ENCODE results near the gene CUBN.
"Not testable (repeated sequence)": the region's sequence is repeated elsewhere in the genome, so short reads cannot be mapped to it uniquely, and the experiment has no call there.

CUBN gene

GRCh38 chr10:17119845-17120244 is 9.8 kb downstream of the CUBN start:
- H3K9me3 ChIP-seq (ENCODE audit: control insufficient read depth, insufficient read depth, low read length), result no peaks in the 10 kb centered on the region
- no peak overlapping the region for H3K4me3 ChIP-seq (ENCODE audit: low read depth, low read length)
- no peaks in the 10 kb centered on the region for H3K36me3 ChIP-seq (ENCODE audit: control insufficient read depth, insufficient read depth, low read length)
- H3K27me3 ChIP-seq (ENCODE audit: control insufficient read depth, insufficient read depth, low read length), result no peaks in the 10 kb centered on the region
- H3K9ac ChIP-seq (ENCODE audit: low read depth, low read length), result no peak overlapping the region
- H3K4me1 ChIP-seq (ENCODE audit: control insufficient read depth, insufficient read depth, low read length), result peaks cover 6% of the 10 kb centered on the region

DNA sequence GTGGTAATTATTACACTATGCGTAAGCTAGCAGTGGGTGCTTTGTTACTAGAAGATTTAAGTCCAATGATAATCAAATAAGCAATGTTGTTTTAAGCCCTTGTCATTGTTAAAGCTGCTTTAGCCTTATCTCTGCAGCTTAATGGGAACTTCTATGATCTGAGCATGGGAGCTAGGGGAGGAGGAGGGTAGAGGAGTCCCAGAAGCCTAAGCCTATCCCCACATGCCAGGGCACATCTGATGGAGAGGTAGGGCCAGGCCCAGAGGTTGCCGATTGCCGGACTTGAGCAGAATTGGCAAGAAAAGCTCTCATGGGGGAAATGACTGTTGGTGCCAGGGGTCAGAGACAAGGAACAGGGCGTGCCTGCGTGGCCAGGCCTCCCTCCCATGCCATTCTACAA is 13.4 kb downstream of the CUBN start:
- Histone ChIP-seq H3K27me3 (ENCODE audit: control insufficient read depth, insufficient read depth, low read length) (no peaks in the 10 kb centered on the region), H3K4me3 (ENCODE audit: low read depth, low read length) (no peak overlapping the region), H3K36me3 (ENCODE audit: control insufficient read depth, insufficient read depth, low read length) (no peaks in the 10 kb centered on the region), H3K9me3 (ENCODE audit: control insufficient read depth, insufficient read depth, low read length) (no peaks in the 10 kb centered on the region), H3K9ac (ENCODE audit: low read depth, low read length) (no peak overlapping the region), H3K4me1 (ENCODE audit: control insufficient read depth, insufficient read depth, low read length) (no peaks in the 10 kb centered on the region)

DNA sequence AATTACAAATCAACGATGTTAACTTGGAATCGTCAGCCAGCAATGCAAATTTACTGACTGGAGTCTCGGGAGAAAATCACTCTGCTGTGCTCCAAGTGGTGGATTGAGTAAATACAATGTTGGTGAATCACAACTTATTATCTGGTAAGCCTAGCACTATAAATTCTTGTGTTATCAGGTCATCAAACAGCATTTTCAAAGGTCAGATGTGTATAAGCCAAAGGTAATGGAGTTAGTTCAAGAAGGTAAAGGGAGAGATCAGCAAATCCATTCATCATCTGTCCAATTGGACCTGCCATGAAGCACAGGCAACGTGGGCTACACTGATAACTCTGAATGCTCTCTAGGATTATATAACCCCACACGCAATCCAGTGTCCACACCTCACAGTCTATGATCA is 13.9 kb downstream of the CUBN start:
- Histone ChIP-seq H3K9me3 (ENCODE audit: control insufficient read depth, insufficient read depth, low read length) (no peaks in the 10 kb centered on the region), H3K9ac (ENCODE audit: low read depth, low read length) (no peak overlapping the region), H3K4me1 (ENCODE audit: control insufficient read depth, insufficient read depth, low read length) (no peaks in the 10 kb centered on the region), H3K4me3 (ENCODE audit: low read depth, low read length) (no peak overlapping the region), H3K27me3 (ENCODE audit: control insufficient read depth, insufficient read depth, low read length) (no peaks in the 10 kb centered on the region), H3K36me3 (ENCODE audit: control insufficient read depth, insufficient read depth, low read length) (no peaks in the 10 kb centered on the region)

DNA sequence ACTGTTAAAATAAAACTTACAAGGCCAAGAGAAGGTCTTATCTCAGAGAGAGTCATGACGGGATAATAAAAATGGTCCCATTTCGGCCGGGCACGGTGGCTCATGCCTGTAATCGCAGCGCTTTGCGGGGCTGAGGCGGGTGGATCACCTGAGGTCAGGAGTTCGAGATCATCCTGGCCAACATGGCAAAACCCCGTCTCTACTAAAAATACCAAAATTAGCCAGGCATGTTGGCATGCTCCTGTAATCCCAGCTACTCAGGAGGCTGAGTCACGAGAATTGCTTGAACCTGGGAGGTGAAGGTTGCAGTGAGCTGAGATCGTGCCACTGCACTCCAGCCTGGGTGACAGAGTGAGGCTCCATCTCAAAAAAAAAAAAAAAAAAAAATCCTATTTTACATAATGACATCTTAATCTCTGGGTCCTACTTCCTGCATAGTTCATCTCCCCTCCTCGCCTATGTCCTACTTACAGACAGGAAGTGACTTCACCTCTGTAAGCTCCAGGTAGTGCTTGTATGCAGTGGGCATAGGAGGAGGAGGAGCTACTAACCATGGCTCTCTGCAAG is 14.7 kb downstream of the CUBN start:
- H3K4me1 ChIP-seq (ENCODE audit: control insufficient read depth, insufficient read depth, low read length); H3K9ac ChIP-seq (ENCODE audit: low read depth, low read length); H3K4me3 ChIP-seq (ENCODE audit: low read depth, low read length): not testable (repeated sequence)

DNA sequence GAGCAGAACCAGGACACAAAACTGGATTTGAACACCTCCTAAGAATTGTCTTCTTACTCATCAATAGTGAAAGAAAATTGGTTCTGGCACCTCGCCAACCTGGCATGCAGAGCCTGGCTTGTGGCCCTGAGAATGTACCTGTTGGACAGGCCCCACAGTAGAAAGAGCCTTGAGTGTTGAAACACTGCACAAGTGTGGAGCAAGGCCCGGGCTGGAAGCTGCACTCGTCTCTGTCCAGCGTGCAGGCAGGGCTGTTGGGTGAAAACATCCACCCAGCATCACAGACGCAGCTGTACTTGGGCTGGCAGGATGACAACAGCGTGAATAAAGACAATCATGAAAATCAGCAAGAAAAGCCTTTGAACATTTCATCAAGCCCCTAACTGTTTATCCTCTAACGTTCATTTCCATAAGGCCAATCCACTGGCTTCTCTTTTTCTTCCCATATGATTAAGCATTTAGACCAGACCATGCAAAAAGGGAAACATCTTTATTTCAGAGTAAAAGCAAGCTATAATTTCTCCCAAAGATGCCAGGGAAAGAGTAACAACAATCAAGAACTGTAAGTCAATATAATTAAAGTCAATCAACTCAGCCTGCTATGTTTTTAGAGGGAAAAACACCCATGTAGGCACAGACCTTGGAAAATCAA is 15.6 kb downstream of the CUBN start:
- Histone ChIP-seq H3K27me3 (ENCODE audit: control insufficient read depth, insufficient read depth, low read length) (no peaks in the 10 kb centered on the region), H3K9me3 (ENCODE audit: control insufficient read depth, insufficient read depth, low read length) (no peaks in the 10 kb centered on the region), H3K36me3 (ENCODE audit: control insufficient read depth, insufficient read depth, low read length) (no peaks in the 10 kb centered on the region), H3K4me3 (ENCODE audit: low read depth, low read length) (no peak overlapping the region), H3K9ac (ENCODE audit: low read depth, low read length) (no peak overlapping the region), H3K4me1 (ENCODE audit: control insufficient read depth, insufficient read depth, low read length) (no peaks in the 10 kb centered on the region)

More for the DNA sequence above, 14.7 kb downstream of the CUBN start:
- not testable (repeated sequence) for H3K9me3 ChIP-seq (ENCODE audit: control insufficient read depth, insufficient read depth, low read length); H3K27me3 ChIP-seq (ENCODE audit: control insufficient read depth, insufficient read depth, low read length); H3K36me3 ChIP-seq (ENCODE audit: control insufficient read depth, insufficient read depth, low read length)

- H3K9me3 ChIP-seq (ENCODE audit: control insufficient read depth, insufficient read depth, low read length), result no peaks in the 10 kb centered on the region
- H3K4me3 ChIP-seq (ENCODE audit: low read depth, low read length), result no peak overlapping the region
- H3K36me3 ChIP-seq (ENCODE audit: control insufficient read depth, insufficient read depth, low read length), result no peaks in the 10 kb centered on the region
- H3K27me3 ChIP-seq (ENCODE audit: control insufficient read depth, insufficient read depth, low read length), result no peaks in the 10 kb centered on the region
- no peaks in the 10 kb centered on the region for H3K4me1 ChIP-seq (ENCODE audit: control insufficient read depth, insufficient read depth, low read length)
- H3K9ac ChIP-seq (ENCODE audit: low read depth, low read length), result no peak overlapping the region
Observed at GRCh38 chr10:17113346-17113745, 16.3 kb downstream of the CUBN start.

- Histone ChIP-seq H3K36me3 (ENCODE audit: control insufficient read depth, insufficient read depth, low read length) (no peaks in the 10 kb centered on the region), H3K9me3 (ENCODE audit: control insufficient read depth, insufficient read depth, low read length) (no peaks in the 10 kb centered on the region), H3K9ac (ENCODE audit: low read depth, low read length) (no peak overlapping the region), H3K4me3 (ENCODE audit: low read depth, low read length) (no peak overlapping the region), H3K4me1 (ENCODE audit: control insufficient read depth, insufficient read depth, low read length) (no peaks in the 10 kb centered on the region), H3K27me3 (ENCODE audit: control insufficient read depth, insufficient read depth, low read length) (no peaks in the 10 kb centered on the region)
Observed at GRCh38 chr10:17112566-17112965, 17.0 kb downstream of the CUBN start.

DNA sequence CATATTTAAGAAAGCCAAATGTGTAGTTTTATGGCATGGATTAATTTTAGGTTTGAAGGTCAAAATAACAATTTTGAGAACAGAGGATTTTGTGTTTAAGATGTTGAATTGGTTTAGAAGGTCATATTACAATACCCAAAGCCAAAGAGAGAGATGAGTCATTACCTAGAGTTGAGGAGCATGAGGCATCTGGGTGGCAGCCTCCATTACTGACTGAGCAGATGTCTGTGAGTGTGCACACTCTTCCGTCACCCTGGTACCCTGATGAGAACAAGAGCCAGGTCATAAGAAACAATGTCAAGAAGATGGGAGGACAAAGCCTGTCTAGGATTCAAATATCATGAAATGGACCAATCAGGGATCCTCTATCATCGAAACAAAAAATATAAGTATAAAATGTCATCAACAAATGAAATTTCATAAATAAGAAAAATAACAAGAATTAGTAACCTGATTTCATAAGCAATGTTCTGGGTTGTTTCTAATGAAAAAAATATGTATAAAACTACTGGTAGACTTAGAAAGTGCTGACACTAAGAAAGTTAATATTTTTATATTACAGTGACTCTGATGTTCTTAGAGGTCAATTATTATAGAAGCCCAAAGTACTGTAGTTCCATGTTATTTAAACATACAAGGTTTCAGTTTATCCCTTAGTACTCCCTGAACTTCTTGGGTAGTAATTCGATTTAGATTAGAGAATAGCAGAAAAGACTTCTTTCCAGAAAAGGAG is 20.0 kb downstream of the CUBN start:
- H3K36me3 ChIP-seq (ENCODE audit: control insufficient read depth, insufficient read depth, low read length), result no peaks in the 10 kb centered on the region
- no peak overlapping the region for H3K4me3 ChIP-seq (ENCODE audit: low read depth, low read length)
- H3K4me1 ChIP-seq (ENCODE audit: control insufficient read depth, insufficient read depth, low read length), result no peaks in the 10 kb centered on the region
- no peak overlapping the region for H3K9ac ChIP-seq (ENCODE audit: low read depth, low read length)
- H3K27me3 ChIP-seq (ENCODE audit: control insufficient read depth, insufficient read depth, low read length), result no peaks in the 10 kb centered on the region
- no peaks in the 10 kb centered on the region for H3K9me3 ChIP-seq (ENCODE audit: control insufficient read depth, insufficient read depth, low read length)

DNA sequence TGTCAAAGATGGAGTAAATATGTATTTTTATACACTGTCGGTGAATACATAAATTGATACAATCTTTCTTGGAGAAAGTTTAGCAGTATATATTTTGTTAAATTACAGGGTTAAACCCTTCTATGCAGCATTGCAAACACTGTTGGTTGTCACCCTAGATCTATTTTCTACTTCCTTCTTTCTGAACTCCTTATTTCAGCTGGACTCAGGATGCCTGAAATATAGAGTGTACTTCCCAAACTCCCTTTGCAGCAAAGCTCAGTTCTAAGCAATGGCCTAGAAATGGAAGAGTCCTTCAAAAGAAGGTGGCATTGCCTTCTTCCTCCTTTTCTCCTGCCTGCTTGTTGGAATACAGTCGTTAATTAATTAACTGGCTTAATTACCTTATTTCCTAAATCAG is 20.6 kb downstream of the CUBN start:
- Histone ChIP-seq H3K27me3 (ENCODE audit: control insufficient read depth, insufficient read depth, low read length) (no peaks in the 10 kb centered on the region), H3K36me3 (ENCODE audit: control insufficient read depth, insufficient read depth, low read length) (no peaks in the 10 kb centered on the region), H3K4me1 (ENCODE audit: control insufficient read depth, insufficient read depth, low read length) (no peaks in the 10 kb centered on the region), H3K4me3 (ENCODE audit: low read depth, low read length) (no peak overlapping the region), H3K9ac (ENCODE audit: low read depth, low read length) (no peak overlapping the region), H3K9me3 (ENCODE audit: control insufficient read depth, insufficient read depth, low read length) (no peaks in the 10 kb centered on the region)

- Histone ChIP-seq H3K27me3 (ENCODE audit: control insufficient read depth, insufficient read depth, low read length) (no peaks in the 10 kb centered on the region), H3K4me1 (ENCODE audit: control insufficient read depth, insufficient read depth, low read length) (no peaks in the 10 kb centered on the region), H3K9me3 (ENCODE audit: control insufficient read depth, insufficient read depth, low read length) (no peaks in the 10 kb centered on the region), H3K9ac (ENCODE audit: low read depth, low read length) (no peak overlapping the region), H3K4me3 (ENCODE audit: low read depth, low read length) (no peak overlapping the region), H3K36me3 (ENCODE audit: control insufficient read depth, insufficient read depth, low read length) (no peaks in the 10 kb centered on the region)
Observed at GRCh38 chr10:17106991-17107390, 22.6 kb downstream of the CUBN start.

DNA sequence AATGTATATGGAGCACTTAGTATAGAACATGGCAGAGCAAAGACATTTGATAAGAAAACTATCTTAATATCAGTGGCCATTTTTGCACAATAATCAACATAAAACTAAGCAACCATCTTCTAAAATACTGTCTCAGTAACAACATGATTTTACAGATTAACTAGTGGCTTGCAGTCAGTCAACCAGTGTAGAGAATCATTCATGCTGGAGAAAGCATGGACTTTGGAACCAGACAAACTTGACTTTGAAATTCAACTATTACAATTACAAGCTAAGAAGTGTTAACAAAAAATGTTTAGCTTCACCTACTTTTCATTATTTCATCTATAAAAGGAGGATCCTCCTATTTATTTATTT is 27.7 kb downstream of the CUBN start:
- Histone ChIP-seq H3K9me3 (ENCODE audit: control insufficient read depth, insufficient read depth, low read length) (no peaks in the 10 kb centered on the region), H3K9ac (ENCODE audit: low read depth, low read length) (no peak overlapping the region), H3K4me1 (ENCODE audit: control insufficient read depth, insufficient read depth, low read length) (no peaks in the 10 kb centered on the region), H3K27me3 (ENCODE audit: control insufficient read depth, insufficient read depth, low read length) (no peaks in the 10 kb centered on the region), H3K4me3 (ENCODE audit: low read depth, low read length) (no peak overlapping the region), H3K36me3 (ENCODE audit: control insufficient read depth, insufficient read depth, low read length) (no peaks in the 10 kb centered on the region)

DNA sequence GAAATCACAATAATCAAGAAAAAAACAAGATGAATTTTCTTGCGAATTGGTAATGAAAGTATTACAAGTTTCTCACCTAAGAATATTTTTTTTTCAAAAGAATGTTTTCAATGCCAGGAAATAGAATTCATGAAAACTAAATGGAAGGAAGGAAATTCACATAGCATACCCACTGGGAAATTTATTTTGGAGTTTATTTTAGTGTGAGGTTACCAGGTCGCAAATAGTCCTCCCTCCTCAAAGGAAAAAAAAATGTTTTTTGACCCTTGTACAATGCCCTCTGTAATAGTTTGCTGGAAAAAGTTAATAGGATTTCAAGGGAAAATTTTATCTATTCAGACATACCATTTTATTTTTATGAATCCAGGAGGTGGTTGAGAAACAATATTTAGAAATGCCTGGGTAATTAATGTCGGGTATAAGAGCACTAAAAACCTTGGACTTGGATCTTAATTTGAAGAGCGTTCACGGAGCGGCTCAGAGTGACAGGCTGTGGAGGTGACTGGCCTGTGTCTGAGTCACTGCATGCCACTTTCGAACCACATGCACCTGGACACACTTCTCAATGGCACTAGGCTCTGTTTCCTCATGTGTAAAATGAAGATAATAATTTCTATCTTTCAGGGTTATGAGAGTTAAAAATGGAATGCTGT is 28.2 kb downstream of the CUBN start:
- Histone ChIP-seq H3K4me3 (ENCODE audit: low read depth, low read length) (no peak overlapping the region), H3K27me3 (ENCODE audit: control insufficient read depth, insufficient read depth, low read length) (no peaks in the 10 kb centered on the region), H3K36me3 (ENCODE audit: control insufficient read depth, insufficient read depth, low read length) (no peaks in the 10 kb centered on the region), H3K4me1 (ENCODE audit: control insufficient read depth, insufficient read depth, low read length) (no peaks in the 10 kb centered on the region), H3K9ac (ENCODE audit: low read depth, low read length) (no peak overlapping the region), H3K9me3 (ENCODE audit: control insufficient read depth, insufficient read depth, low read length) (no peaks in the 10 kb centered on the region)
